Measurements from ENCODE around the gene TSR3.
"Not testable (repeated sequence)": the region's sequence is repeated elsewhere in the genome, so short reads cannot be mapped to it uniquely, and the experiment has no call there.

The TSR3 gene

DNA sequence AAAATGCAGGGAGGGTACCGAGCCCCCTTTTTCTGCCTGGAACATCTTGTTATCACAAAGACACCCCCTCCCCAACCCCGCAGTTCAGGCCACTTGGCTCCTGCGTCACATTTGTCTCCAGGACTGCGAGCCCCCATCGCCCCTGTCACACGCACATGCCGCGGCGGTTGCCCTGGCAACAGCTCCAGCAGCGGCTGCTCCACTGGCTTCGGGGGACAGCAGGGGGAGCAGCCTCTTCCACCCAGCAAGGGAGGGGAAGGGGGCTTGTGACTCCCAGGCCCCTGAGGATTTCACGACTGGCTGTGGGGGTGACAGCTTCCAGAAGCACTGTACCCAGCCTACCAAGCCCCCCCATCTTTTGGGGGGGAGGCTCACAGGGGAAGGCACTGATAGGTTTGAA is 15.7 kb downstream of the TSR3 start:
- no peak for DNase-seq

- no peak for DNase-seq
These were observed 16.3 kb downstream of the TSR3 start for GRCh38 chr16:1335211-1335971.

DNA sequence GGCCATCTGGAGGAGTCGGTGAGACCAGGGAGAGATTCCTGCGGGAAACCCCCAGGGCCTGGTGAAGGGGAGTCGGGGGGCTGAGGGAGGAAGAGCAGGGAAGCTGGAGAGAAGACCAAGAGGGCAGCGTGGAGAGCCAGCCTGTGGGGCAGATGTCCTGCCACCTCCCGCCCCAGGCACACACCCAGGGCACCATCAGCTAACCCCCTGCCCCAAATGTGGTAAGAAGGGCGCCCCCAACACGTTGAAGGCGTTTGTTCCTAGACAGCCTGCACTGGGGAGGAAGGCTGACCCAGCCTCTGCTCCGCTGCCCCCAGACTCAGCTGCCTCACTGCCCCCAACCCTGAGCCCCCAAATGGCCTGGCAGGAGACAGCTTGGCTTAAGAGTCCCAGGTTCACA is 16.9 kb downstream of the TSR3 start:
- DNase-seq, result no peak

- DNase-seq, result no peak
These were observed 17.6 kb downstream of the TSR3 start for GRCh38 chr16:1333854-1334700.

GRCh38 chr16:1333149-1333812 is 18.4 kb downstream of the TSR3 start, which contains the start of gene BAIAP3:
TSS of gene BAIAP3 (plus strand) at chr16:1333645. CDS start at chr16:1338550, 4,905 bp downstream.
- DNase-seq, result peak; percentile 12

- no peak for DNase-seq
These were observed 19.0 kb downstream of the TSR3 start for GRCh38 chr16:1332618-1333148.

DNA sequence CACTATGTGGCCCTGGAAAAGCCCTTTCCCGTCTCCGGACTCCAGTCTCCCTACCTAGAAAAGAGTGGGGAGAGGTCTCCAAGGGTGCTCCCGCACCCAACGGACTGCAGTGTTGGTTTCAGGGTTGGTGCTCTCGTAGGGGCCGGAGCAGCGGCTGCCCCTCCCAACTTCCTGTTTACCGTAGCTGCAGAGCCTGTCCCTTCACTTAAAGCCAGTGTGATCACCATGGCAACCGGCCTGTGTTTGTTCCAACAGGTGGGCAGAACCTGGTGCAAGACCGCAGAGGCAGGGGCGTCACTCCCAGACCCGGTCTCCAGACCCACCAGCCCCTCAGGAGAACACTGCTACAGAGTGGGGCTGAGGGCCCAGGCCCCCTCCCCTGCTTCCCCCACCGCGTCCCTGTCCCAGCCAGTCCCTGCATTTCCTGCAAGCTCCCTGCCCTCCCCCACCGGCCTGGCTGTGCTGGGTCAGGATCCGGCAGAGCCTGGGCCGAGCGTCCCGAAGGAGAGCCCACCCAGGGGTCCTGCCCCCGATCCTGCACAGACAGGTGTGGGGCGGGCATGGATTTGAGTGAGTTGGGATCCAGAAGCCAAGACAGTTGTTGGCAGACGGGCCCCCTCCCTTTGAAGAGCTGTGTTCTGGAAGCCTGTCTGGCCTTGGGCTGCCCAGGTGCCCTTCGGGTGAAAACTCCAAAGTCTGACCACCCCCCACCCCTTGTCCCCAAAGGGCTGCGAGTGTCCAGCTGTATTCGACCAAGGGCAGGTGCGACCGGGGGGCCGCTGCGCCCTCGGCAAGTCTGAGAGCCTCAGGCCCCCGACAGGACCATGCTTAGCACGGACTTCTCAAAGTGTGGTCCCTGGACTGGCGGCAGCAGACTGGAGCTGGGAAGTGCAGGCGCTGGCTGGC is 19.7 kb downstream of the TSR3 start:
- no peak for DNase-seq

DNA sequence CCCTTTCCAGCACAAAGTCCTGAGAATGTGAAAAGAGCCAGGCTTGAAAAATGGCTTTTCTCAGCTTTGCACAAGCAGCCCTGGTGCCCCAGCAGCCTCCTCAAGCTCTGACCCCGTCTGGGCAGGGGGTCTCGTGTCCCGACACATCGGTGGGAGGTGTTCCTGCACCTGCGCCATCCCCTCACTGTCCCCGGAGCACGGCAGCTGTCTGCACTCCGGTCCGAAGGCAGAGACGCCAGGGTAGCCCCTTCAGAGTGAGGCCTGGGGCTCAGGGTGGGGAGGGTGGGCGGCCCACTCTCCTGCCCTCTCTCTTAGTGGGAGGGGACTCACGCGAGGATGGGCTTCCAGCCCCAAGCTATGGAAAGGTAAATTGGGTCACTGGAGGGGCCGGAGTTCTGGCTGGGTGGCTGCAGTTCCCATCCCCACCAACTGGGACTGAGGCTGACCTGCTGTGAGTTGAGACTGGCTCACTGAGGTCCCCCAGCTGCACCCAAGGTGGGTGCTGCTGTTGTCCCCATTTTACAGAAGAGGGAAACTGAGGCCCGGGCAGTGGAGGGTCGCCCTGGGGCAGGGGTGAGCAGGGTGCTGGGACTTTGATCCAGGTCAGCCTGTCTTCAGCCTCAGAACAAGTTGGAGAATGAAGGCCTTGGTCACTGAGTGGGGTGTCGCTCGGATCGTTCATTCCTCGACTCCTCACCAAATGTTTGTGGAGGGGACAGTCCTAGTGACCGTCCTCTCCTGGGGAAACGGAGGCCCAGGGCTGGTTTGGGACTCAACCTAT is 20.6 kb downstream of the TSR3 start:
- no peak for DNase-seq

- no peak for DNase-seq
These were observed 21.3 kb downstream of the TSR3 start for GRCh38 chr16:1330260-1330914.

GRCh38 chr16:1328961-1329360 is 22.7 kb downstream of the TSR3 start:
- not testable (repeated sequence) for DNase-seq

- DNase-seq, result not testable (repeated sequence)
These were observed 23.5 kb downstream of the TSR3 start for GRCh38 chr16:1328136-1328535.

DNA sequence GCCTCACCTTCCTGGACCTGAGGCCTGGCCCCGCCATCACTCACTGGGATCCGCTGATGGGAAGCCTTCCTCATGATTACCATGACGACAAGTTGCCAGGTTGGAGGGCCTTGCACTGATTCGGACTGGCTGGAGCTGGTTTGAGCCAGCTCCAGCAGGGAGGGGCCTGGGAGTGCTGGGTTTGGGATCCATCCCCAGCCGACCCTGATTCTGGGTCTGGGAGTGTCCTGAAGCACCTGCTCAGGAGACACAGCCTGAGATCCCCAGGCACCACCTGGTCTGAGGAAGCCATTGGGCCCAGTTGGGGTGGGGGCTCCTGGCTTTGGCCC is 24.1 kb downstream of the TSR3 start:
- DNase-seq, result no peak

- no peak for DNase-seq
These were observed 24.6 kb downstream of the TSR3 start for GRCh38 chr16:1326946-1327618.

- no peak for DNase-seq
These were observed 25.3 kb downstream of the TSR3 start for GRCh38 chr16:1326391-1326790.

GRCh38 chr16:1325673-1326371 is 25.9 kb downstream of the TSR3 start:
- no peak for DNase-seq

DNA sequence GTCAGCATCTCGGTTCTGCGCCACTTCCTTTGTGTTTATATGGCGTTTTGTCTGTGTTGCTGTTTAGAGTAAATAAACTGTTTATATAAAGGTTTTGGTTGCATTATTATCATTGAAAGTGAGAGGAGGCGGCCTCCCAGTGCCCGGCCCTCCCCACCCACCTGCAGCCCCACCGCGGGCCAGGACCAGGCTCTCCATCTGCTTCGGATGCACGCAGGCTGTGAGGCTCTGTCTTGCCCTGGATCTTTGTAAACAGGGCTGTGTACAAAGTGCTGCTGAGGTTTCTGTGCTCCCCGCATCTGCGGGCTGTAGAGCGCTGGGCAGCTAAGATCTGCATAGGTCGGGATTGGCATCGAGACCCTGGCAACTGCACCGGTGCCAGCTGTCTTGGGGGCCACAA is 26.4 kb downstream of the TSR3 start:
- no peak for DNase-seq

- DNase-seq, result no peak
These were observed 27.3 kb downstream of the TSR3 start for GRCh38 chr16:1324286-1324826.

DNA sequence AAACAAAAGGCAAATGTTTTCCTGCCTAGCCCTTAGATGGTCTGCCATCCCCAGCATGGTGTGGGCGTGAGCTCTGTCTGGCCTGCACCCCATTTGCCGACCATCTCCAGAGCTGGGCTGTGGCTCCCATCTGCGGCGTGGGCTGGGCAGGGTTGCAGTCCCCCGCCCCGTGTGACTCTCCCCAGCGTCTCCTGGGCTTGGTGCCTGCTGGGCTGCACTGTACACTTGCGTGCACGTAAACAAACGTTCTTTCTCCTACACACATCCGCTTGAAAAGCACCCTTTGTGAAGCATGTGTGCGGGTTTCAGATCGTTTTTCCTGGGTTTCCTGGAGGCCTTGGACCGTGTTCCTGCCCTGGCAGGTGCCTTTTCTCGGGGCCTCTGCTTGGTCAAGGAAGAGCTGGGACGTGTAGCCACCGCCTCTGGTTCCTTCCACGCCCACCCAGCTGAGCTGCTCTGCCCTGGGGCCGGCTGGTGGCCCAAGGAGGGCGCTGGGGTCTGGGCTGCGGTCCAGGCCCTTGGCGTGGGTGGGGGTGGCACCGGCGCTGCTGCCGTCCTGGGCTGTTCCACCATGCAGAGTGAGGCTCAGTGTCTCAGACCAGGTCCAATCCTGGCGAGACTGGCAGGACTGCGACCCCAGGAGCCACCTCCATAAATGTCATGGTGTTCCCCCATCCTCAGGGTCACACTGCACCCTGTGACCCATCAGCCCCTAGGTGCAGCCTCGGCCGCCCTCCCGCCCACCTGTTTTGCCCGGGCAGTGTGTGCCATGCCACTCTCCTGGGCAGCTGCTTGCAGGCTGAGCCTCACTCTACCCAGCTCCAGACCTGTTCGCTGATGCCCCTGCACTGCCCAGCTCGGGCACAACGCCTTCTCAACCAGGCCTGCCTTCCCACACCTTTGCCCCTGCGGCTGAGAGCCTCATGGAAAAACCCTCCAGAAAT is 28.1 kb downstream of the TSR3 start:
- DNase-seq, result no peak
